ENCODE results near the gene TMED10.

Gene TMED10

DNA sequence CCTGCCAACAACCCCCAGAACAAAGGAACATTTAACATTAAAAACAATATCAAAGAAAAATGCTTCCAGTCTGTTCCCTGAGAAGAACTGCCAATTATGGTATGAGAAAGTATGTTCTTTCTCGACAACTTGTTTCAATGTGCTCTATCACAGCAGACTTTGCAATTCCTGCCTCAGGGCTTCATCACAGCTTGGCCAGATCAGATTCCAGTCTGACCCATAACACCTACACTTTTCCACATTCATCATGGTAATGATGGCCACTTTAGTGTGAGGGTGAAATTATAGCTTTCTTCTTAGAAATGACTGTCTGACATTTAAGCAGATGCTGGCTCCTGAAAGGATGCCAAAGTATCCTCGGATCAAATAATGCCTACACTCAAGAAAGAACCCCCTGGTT, 66.5 kb downstream of the TMED10 start:
- no peak for DNase-seq (ENCODE audit: low read depth)
- no peak for TF ChIP-seq CTCF (IDR thresholded peaks at IDR 0.05; ENCODE audit: insufficient read depth, low read depth, low read length, missing control alignments)
- no peak overlapping the region for H3K4me3 ChIP-seq (ENCODE audit: low read depth, low read length)

DNA sequence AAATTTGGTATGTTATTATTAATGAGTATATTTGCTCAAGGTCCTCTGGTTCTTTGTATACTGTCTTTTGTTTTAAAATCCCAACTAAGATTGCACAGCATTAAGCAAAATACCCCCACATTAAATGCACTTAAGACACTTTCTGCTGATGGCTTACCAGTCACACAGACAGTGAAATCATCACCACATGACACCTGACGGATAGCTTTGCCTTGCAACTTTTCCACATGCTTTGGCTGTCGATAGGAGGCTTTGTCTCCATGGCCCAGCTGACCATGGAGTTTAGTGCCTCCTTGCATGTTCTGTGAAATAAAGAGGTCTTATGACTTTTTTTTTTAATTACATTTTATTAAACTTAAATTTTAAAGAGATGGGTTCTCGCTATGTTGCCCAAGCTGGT, 69.2 kb downstream of the TMED10 start:
- DNase-seq (ENCODE audit: low read depth): no peak
- no peak overlapping the region for H3K4me3 ChIP-seq (ENCODE audit: low read depth, low read length)
- TF ChIP-seq CTCF (IDR thresholded peaks at IDR 0.05; ENCODE audit: insufficient read depth, low read depth, low read length, missing control alignments): no peak

DNA sequence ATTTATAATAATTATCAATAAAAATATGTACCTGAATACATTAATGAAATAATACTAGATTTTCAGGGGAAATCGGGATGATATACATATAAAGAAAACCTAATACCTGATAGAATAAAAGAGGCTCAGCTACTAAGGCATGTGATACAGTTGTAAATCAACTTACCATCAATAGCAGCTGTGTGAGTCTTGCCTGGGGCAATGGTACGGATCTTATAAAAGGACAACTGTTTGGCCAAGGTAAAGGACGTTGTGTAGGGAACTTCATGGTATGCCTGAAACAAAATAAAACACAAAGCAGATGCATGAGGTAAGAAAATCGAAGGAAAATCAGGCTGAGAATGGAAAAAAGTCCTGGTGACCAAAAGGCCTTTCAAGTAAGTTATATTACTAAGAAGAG, 74.9 kb downstream of the TMED10 start:
- no peak for TF ChIP-seq CTCF (IDR thresholded peaks at IDR 0.05; ENCODE audit: insufficient read depth, low read depth, low read length, missing control alignments)
- no peak for DNase-seq (ENCODE audit: low read depth)
- no peak overlapping the region for H3K4me3 ChIP-seq (ENCODE audit: low read depth, low read length)

DNA sequence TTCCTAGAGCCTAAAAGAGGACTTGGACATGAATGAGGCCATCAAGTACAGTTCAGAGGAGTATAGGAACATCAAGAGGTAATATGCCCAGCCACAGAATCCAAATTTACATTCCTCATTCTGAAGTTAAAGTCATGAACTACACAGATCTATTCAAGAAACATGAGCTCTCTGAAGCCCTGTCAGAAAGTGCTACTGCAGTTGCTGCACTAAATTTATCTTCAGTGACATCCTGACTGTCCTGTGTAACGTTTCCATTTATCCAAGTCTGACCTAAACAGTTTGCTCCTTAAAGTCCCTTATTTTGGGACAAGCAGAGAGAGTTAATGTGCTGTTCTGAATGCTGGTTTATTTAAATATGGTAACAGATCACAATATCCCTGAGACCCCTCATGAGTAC, 77.7 kb downstream of the TMED10 start:
- DNase-seq (ENCODE audit: low read depth): no peak
- TF ChIP-seq CTCF (IDR thresholded peaks at IDR 0.05; ENCODE audit: insufficient read depth, low read depth, low read length, missing control alignments): no peak
- no peak overlapping the region for H3K4me3 ChIP-seq (ENCODE audit: low read depth, low read length)

DNA sequence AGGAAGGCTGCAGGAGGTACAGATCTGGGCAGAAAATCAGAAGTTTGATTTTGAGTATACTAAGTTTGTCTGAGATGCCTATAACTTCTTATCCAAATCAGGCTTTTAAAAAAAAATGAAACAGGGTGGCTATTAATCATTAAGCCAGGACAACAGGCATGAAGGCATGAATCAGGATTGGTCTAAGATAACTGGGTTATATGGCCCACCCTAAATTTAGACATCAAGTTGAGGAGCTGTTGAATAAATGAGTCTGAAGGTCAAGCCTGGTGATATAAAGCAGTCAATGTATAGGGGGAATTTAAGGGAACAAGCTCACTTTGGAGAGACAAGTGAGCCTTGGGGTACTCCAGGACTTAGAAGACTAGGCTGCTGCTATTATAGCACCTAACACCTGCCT, 78.2 kb downstream of the TMED10 start:
- TF ChIP-seq CTCF (IDR thresholded peaks at IDR 0.05; ENCODE audit: insufficient read depth, low read depth, low read length, missing control alignments): no peak
- H3K4me3 ChIP-seq (ENCODE audit: low read depth, low read length): no peak overlapping the region
- DNase-seq (ENCODE audit: low read depth): no peak

GRCh38 chr14:75096959-75097358, 79.5 kb downstream of the TMED10 start:
- H3K4me3 ChIP-seq (ENCODE audit: low read depth, low read length): no peak overlapping the region
- TF ChIP-seq CTCF (IDR thresholded peaks at IDR 0.05; ENCODE audit: insufficient read depth, low read depth, low read length, missing control alignments): no peak
- no peak for DNase-seq (ENCODE audit: low read depth)

- DNase-seq (ENCODE audit: low read depth): no peak
- no peak overlapping the region for H3K4me3 ChIP-seq (ENCODE audit: low read depth, low read length)
- TF ChIP-seq CTCF (IDR thresholded peaks at IDR 0.05; ENCODE audit: insufficient read depth, low read depth, low read length, missing control alignments): no peak
Observed at GRCh38 chr14:75095690-75096089, 80.7 kb downstream of the TMED10 start.
